ENCODE results near the gene TBC1D1. TPM values are rescaled to one million over a fixed set of nuclear protein-coding genes. Genes with fewer than 3 reads are reported as not detected.
A peak's percentile ranks its signal among the peaks of the same experiment; 100 is the strongest.

TBC1D1 gene
- polyA plus RNA-seq, 1 donor from 2014 or later, result 23.2 TPM

GRCh38 chr4:37978248-37978924 lies 87.5 kb downstream of the TBC1D1 start:
- Histone ChIP-seq H3K9me2 (ENCODE audit: insufficient read depth, low read length) (no peaks in the 10 kb centered on the region), H3K27ac (ENCODE audit: low read length) (no peak overlapping the region), H4K20me1 (ENCODE audit: insufficient read depth) (no peaks in the 10 kb centered on the region), H3K9me3 (ENCODE audit: low read length) (no peaks in the 10 kb centered on the region), H3K4me3 (ENCODE audit: low read length) (peak overlapping the region; percentile 82), H3K9ac (ENCODE audit: low read length) (no peak overlapping the region), H3K36me3 (ENCODE audit: insufficient read depth, low read length) (no peaks in the 10 kb centered on the region), H3F3A (ENCODE audit: insufficient read depth, low read length, poor library complexity, severe bottlenecking) (no peaks in the 10 kb centered on the region), H3K79me2 (replicated peaks; ENCODE audit: insufficient read depth, low read length) (peaks cover 2% of the 10 kb centered on the region), H3K4me2 (ENCODE audit: low read length) (peak overlapping the region; percentile 61), H2AFZ (ENCODE audit: low read depth, low read length) (no peak overlapping the region), H3K27me3 (ENCODE audit: insufficient read depth, low read depth, low read length) (no peaks in the 10 kb centered on the region)
- TF ChIP-seq, protein P1, sequence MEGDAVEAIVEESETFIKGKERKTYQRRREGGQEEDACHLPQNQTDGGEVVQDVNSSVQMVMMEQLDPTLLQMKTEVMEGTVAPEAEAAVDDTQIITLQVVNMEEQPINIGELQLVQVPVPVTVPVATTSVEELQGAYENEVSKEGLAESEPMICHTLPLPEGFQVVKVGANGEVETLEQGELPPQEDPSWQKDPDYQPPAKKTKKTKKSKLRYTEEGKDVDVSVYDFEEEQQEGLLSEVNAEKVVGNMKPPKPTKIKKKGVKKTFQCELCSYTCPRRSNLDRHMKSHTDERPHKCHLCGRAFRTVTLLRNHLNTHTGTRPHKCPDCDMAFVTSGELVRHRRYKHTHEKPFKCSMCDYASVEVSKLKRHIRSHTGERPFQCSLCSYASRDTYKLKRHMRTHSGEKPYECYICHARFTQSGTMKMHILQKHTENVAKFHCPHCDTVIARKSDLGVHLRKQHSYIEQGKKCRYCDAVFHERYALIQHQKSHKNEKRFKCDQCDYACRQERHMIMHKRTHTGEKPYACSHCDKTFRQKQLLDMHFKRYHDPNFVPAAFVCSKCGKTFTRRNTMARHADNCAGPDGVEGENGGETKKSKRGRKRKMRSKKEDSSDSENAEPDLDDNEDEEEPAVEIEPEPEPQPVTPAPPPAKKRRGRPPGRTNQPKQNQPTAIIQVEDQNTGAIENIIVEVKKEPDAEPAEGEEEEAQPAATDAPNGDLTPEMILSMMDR (IDR thresholded peaks at IDR 0.05; ENCODE audit: poor library complexity, severe bottlenecking), result no peak
- TF ChIP-seq, protein P2, sequence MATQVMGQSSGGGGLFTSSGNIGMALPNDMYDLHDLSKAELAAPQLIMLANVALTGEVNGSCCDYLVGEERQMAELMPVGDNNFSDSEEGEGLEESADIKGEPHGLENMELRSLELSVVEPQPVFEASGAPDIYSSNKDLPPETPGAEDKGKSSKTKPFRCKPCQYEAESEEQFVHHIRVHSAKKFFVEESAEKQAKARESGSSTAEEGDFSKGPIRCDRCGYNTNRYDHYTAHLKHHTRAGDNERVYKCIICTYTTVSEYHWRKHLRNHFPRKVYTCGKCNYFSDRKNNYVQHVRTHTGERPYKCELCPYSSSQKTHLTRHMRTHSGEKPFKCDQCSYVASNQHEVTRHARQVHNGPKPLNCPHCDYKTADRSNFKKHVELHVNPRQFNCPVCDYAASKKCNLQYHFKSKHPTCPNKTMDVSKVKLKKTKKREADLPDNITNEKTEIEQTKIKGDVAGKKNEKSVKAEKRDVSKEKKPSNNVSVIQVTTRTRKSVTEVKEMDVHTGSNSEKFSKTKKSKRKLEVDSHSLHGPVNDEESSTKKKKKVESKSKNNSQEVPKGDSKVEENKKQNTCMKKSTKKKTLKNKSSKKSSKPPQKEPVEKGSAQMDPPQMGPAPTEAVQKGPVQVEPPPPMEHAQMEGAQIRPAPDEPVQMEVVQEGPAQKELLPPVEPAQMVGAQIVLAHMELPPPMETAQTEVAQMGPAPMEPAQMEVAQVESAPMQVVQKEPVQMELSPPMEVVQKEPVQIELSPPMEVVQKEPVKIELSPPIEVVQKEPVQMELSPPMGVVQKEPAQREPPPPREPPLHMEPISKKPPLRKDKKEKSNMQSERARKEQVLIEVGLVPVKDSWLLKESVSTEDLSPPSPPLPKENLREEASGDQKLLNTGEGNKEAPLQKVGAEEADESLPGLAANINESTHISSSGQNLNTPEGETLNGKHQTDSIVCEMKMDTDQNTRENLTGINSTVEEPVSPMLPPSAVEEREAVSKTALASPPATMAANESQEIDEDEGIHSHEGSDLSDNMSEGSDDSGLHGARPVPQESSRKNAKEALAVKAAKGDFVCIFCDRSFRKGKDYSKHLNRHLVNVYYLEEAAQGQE (IDR thresholded peaks at IDR 0.05; ENCODE audit: borderline replicate concordance), result no peak

GRCh38 chr4:37980246-37980645 lies 89.4 kb downstream of the TBC1D1 start:
- Histone ChIP-seq H3K79me2 (replicated peaks; ENCODE audit: insufficient read depth, low read length) (peaks cover 6% of the 10 kb centered on the region), H3K4me2 (ENCODE audit: low read length) (no peak overlapping the region), H3K9me2 (ENCODE audit: insufficient read depth, low read length) (no peaks in the 10 kb centered on the region)

More at GRCh38 chr4:37980246-37980645, 89.4 kb downstream of the TBC1D1 start:
- Histone ChIP-seq H3K27me3 (ENCODE audit: insufficient read depth, low read depth, low read length) (no peaks in the 10 kb centered on the region), H3F3A (ENCODE audit: insufficient read depth, low read length, poor library complexity, severe bottlenecking) (no peaks in the 10 kb centered on the region), H4K20me1 (ENCODE audit: insufficient read depth) (no peaks in the 10 kb centered on the region), H3K27ac (ENCODE audit: low read length) (no peak overlapping the region), H3K36me3 (ENCODE audit: insufficient read depth, low read length) (no peaks in the 10 kb centered on the region), H3K9ac (ENCODE audit: low read length) (no peak overlapping the region), H2AFZ (ENCODE audit: low read depth, low read length) (no peak overlapping the region), H3K9me3 (ENCODE audit: low read length) (no peaks in the 10 kb centered on the region), H3K4me3 (ENCODE audit: low read length) (no peak overlapping the region)
- TF ChIP-seq EZH2 (IDR thresholded peaks at IDR 0.05; ENCODE audit: borderline replicate concordance, insufficient read depth, low read length, poor library complexity, severe bottlenecking) (no peak), TAF1 (IDR thresholded peaks at IDR 0.05; ENCODE audit: low read depth) (no peak), RAD21 (conservative IDR thresholded peaks at IDR 0.05) (no peak), EP300 (conservative IDR thresholded peaks at IDR 0.05; ENCODE audit: poor library complexity, severe bottlenecking) (no peak), SMC3 (conservative IDR thresholded peaks at IDR 0.05; ENCODE audit: poor library complexity) (no peak), POLR2AphosphoS5 (IDR thresholded peaks at IDR 0.05) (no peak), MXI1 (conservative IDR thresholded peaks at IDR 0.05; ENCODE audit: poor library complexity, severe bottlenecking) (no peak)
- TF ChIP-seq, protein P2 (IDR thresholded peaks at IDR 0.05; ENCODE audit: borderline replicate concordance), result no peak

Data from neural cell (in vitro differentiated cells).